COR-L47 (cell line): ENCODE results near the gene FUT3.
A peak's percentile ranks its signal among the peaks of the same experiment; 100 is the strongest.

ENCODE experiments used
- DNase-seq: peaks from one replicate; lab custom pipeline; 2025; lab: John Stamatoyannopoulos, UW

The FUT3 gene

DNA sequence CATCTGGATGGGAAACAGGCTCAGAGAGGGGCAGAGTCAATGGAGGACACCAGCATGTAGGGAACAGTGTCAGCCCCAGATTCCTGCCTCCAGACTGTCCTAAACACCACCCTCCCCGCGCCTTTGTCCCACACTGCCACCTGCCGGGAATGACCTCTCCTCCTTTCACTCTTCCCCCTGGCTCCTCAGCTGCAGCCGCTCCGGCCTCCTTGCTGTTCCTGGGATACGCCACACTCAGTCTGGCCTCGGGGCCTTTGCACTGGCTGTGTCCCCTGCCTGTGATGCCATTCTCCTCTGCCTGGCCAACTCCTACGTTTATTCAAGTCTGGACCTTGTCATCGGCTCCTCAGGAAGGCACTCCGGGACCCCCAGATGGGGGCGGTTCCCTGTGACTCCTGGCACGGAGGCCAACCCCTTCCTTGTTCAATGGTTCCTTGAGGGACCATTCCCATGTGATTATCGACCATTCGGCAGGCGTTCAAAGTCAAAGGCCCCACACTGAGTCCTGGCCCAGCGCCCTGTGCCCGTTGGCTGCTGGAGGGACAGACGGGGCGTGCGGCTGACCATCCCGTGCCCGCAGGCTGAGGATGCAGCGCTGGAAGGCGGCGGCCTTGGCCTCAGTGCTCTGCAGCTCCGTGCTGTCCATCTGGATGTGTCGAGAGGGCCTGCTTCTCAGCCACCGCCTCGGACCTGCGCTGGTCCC lies 27.5 kb downstream of the FUT3 start:
- no peak for DNase-seq

GRCh38 chr19:5822181-5822844 lies 28.9 kb downstream of the FUT3 start:
- DNase-seq, result no peak

GRCh38 chr19:5821521-5822180 lies 29.6 kb downstream of the FUT3 start:
- DNase-seq, result no peak

- no peak for DNase-seq
Observed at GRCh38 chr19:5820785-5821184, 30.5 kb downstream of the FUT3 start.

- DNase-seq, result no peak
Observed at GRCh38 chr19:5818594-5818993, 32.7 kb downstream of the FUT3 start.

- DNase-seq, result no peak
Observed at GRCh38 chr19:5817218-5817617, 34.0 kb downstream of the FUT3 start.

- no peak for DNase-seq
Observed at GRCh38 chr19:5814852-5815246, 36.4 kb downstream of the FUT3 start.

- no peak for DNase-seq
Observed at GRCh38 chr19:5814123-5814851, 37.0 kb downstream of the FUT3 start.

GRCh38 chr19:5811117-5811516 lies 40.1 kb downstream of the FUT3 start:
- no peak for DNase-seq

DNA sequence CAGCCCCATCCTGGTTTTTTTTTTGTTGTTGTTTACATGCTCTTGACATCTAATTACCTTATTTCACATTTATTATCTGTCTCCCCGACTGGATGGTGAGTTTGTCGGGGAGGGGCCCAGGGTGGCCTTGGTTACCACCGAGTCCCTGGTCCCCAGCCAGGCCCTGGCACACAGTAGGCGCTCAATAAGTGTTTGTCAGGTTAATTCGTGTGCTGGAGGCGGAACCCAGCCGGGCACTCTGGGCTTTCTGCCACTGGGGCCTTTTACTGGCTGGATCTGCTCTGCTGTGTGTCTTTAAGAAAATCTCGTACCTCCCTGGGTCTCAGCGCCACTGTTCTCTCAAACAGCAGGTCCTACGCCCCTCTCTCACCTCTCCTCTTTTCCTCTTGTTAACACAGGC lies 41.8 kb downstream of the FUT3 start:
- DNase-seq, result no peak

DNA sequence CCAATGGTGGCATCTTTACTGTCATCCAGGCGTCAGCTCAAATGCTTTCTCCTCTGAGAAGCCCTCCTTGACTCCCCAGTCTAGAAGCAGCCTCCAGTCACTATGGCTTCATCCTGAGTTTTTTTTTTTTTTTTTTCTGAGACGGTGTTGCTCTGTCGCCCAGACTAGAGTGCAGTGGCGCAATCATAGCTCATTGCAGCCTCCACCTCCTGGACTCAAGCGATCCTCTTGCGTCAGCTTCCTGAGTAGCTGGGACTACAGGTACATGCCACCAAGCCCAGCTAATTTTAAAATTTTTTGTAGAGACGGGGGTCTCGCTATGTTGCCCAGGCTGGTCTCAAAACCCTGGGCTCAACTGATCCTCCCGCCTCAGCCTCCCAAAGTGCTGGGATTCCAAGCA lies 42.2 kb downstream of the FUT3 start:
- no peak for DNase-seq

GRCh38 chr19:5808120-5808816 lies 43.0 kb downstream of the FUT3 start:
- no peak for DNase-seq

GRCh38 chr19:5806905-5807304 lies 44.3 kb downstream of the FUT3 start:
- no peak for DNase-seq

GRCh38 chr19:5806133-5806489 lies 45.1 kb downstream of the FUT3 start:
- no peak for DNase-seq

DNA sequence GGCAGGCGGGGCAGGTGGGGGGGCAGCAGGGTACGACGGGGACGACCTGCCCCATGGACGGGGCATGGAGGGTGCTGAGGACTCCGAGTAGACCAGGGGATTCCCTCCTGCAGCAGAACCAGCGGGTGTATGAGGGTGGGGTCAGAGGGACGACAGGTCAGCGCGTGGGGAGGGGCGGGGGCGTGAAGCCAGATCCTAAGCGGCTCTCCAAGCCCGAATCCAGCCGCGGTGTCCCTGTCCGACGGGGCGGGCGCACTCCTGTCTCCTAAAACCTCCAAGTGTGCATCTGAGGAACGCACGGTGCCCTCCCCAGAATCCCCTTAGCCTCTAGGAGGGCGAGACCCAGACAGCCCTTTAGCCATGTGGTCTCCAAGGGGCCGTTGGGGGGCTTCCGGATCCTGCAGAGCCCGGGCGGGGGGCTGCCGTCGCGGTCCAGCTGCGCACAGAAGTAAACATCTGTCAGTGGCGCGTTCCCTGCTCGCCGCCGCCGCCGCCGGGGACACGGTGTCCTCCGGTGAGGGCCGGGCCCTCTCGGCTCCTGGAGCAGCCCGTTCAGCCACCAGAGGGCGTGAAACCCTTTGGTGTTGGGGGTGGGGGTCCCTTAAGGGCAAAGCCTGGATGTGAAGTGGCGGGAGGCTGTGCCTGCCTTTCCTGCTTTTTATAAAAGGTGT lies 45.7 kb downstream of the FUT3 start:
- peak; percentile 79 for DNase-seq

- DNase-seq, result no peak
Observed at GRCh38 chr19:5804516-5805461, 46.5 kb downstream of the FUT3 start, which contains the start of gene NRTN. Gene NRTN (plus strand): TSS chr19:5805067. CDS start chr19:5824166, 19,099 bp downstream.

DNA sequence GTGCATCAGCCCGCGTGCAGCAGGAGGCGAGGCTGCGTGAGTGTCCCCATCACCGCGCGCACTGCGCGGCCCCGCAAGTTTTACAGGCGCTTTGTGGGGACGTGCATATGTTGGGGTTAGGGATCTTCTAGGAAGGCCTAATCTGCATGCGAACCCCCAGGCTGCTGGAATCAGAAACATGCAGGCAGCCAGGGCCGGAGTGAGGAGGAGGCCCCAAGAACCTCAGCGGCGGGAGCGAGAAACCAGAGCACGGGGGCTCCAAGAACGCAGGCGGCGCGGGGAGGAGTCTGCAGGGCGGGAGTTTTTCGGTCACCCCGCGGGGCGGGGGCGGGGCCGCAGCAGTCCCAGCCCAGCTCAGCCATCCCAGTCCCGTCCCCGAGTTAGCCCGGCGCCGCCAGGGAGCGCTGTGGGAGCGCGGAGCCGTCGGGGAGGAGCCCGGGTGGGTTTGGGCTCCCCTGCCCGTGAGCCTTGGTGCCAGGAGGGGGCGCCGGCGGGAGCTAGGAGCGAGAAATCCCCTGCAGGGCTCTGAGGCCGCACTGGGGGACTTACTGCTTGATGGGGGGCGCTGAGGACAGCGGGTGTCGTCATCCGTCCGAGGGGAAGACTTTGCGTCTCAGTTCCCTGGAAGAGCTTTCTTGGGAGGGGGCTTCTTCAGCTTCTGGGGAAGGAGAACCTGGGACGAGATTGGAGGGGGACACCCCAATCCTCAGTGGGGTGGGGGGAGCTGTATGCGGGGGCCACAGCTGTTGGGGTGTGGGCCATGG lies 47.3 kb downstream of the FUT3 start:
- peak; percentile 87 for DNase-seq

- no peak for DNase-seq
Observed at GRCh38 chr19:5803441-5803751, 47.9 kb downstream of the FUT3 start.

- no peak for DNase-seq
Observed at GRCh38 chr19:5801796-5802619, 49.2 kb downstream of the FUT3 start.
